Thoracic aorta (tissue), 2 donors: ENCODE measurements around the gene ADCY7. TPM values are rescaled to one million over a fixed set of nuclear protein-coding genes. Genes with fewer than 3 reads are reported as not detected.

Source experiments
- ATAC-seq: fragments of 150-250 bp; one replicate; pipeline ENCODE4 v1.8.0; 2017; ENCODE audit warnings: low read depth; ENCODE audit not compliant: insufficient number of reproducible peaks, low FRiP score
- DNase-seq: peaks from one replicate; pipeline ENCODE4 v3.0.0-alpha.2; 2020; ENCODE audit warnings: low spot score
- H3K27ac ChIP-seq, 2 donors: fragments of 200-600 bp; sonication (generic); 1 replicate in 1 of 2; 2 replicates in 1 of 2; pipeline ENCODE4 v1.5.1; 2016; ENCODE audit warnings: mild to moderate bottlenecking in 2 of 2, moderate library complexity in 2 of 2
- H3K27me3 ChIP-seq: fragments of 200-600 bp; sonication (generic); replicated peaks from 2 replicates; pipeline ENCODE4 v1.6.0; 2016; ENCODE audit warnings: mild to moderate bottlenecking; ENCODE audit not compliant: insufficient read depth
- H3K36me3 ChIP-seq: fragments of 200-600 bp; sonication (generic); one replicate; pipeline ENCODE4 v1.5.1; 2016
- H3K4me1 ChIP-seq, 2 donors: fragments of 200-600 bp; sonication (generic); 1 replicate in 1 of 2; 2 replicates in 1 of 2; pipeline versions ENCODE4 v1.5.1 to v1.6.0; 2016; ENCODE audit warnings: low read depth in 2 of 2, mild to moderate bottlenecking in 1 of 2; ENCODE audit not compliant: control insufficient read depth in 1 of 2
- H3K4me3 ChIP-seq: fragments of 200-600 bp; sonication (generic); 2 replicates; pipeline ENCODE4 v1.5.1; 2016; ENCODE audit warnings: mild to moderate bottlenecking
- H3K9me3 ChIP-seq: fragments of 200-600 bp; sonication (generic); 2 replicates; pipeline ENCODE4 v1.5.1; 2016
- total RNA-seq, 2 donors: library from RNA; depleted of rRNA; stranded (reverse); fragments of >200 nt; gene quantifications; one replicate each; pipeline versions ENCODE4 v1.1.0 to v1.2.3, GENCODE V29; 2016
- TF ChIP-seq, protein P1 (sequence below): fragments of 200-600 bp; sonication (generic); IDR thresholded peaks from one replicate; pipeline ENCODE4 v1.5.1; 2019; ENCODE audit warnings: antibody characterized with exemption

Gene ADCY7
- total RNA-seq, 2 donors from 2014 or later = 35.9 to 39.8 TPM

DNA sequence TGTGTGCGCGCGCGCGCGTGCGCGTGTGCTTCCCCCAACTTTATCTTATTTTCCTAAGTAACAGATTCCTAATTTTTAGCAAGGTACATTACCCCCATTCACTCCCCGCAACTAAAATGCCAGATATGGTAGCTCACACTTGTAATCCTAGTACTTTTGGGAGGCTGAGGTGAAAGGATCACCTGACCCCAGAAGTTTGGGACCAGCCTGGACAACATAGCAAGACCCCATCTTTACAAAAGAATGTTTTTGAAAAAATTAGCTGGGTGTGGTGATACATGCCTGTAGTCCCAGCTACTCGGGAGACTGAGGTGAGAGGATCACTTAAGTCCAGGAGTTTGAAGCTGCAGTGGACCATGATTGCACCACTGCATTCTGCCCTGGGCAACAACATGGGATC lies 97.3 kb downstream of the ADCY7 start:
- Histone ChIP-seq H3K4me3 (no peak overlapping the region), H3K27ac (no peak overlapping the region), H3K36me3 (no peaks in the 10 kb centered on the region), H3K9me3 (no peaks in the 10 kb centered on the region), H3K27me3 (no peaks in the 10 kb centered on the region), H3K4me1 (peaks cover 26 to 54% of the 10 kb centered on the region in 2 donors)
- TF ChIP-seq, protein P1, sequence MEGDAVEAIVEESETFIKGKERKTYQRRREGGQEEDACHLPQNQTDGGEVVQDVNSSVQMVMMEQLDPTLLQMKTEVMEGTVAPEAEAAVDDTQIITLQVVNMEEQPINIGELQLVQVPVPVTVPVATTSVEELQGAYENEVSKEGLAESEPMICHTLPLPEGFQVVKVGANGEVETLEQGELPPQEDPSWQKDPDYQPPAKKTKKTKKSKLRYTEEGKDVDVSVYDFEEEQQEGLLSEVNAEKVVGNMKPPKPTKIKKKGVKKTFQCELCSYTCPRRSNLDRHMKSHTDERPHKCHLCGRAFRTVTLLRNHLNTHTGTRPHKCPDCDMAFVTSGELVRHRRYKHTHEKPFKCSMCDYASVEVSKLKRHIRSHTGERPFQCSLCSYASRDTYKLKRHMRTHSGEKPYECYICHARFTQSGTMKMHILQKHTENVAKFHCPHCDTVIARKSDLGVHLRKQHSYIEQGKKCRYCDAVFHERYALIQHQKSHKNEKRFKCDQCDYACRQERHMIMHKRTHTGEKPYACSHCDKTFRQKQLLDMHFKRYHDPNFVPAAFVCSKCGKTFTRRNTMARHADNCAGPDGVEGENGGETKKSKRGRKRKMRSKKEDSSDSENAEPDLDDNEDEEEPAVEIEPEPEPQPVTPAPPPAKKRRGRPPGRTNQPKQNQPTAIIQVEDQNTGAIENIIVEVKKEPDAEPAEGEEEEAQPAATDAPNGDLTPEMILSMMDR = no peak
- DNase-seq (no peak), ATAC-seq (no peak)

DNA sequence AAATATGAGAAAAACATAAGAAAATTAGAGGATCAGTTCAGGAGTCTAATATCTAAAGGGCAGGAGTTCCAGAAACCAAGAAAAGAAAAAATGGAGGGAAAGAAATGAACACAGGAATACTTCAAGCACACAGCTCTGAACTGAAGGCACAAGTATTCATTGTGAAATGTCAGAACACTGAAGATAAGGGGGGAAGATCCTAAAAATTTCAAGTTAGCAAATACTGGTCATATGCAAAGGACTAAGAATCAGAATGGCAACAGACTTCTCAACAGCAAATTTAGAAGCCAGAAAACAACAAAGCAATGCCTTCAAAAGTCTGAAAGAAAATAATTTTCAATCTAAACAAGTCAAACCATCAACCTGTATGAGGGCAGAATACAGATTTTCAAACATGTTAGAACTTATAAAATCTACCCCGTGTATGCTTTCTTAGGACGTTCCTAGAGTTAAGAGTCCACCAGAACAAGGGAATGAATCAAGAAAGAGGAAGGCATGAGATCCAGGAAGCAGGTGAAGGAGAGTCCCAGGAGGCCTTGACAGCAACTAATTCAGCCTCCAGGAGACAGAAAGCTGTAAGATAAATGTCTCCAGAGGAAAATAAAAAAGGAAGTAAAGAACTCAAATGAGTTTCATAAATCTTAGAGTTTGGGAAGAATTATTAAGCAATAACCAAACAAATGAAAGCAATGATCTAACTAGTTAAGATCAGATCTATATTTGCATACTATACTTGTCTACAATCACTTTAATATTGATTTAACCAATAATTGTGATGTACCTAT lies 99.6 kb downstream of the ADCY7 start:
- Histone ChIP-seq H3K36me3 (no peaks in the 10 kb centered on the region), H3K4me1 (peaks cover 26 to 39% of the 10 kb centered on the region in 2 donors), H3K27me3 (no peaks in the 10 kb centered on the region), H3K9me3 (no peaks in the 10 kb centered on the region), H3K27ac (no peak overlapping the region), H3K4me3 (no peak overlapping the region)
- DNase-seq (no peak), ATAC-seq (no peak)
- TF ChIP-seq, protein P1 = no peak

Other genes with a start within 250 kb of the ADCY7 start
- gene CNEP1R1, start 241.3 kb upstream of the ADCY7 start, total RNA-seq = 10 to 100 TPM; 14.2 to 36.5 TPM
- 10 to 100 TPM; 23.4 to 30.8 TPM for gene HEATR3, start 200.6 kb upstream of the ADCY7 start, total RNA-seq
- gene TENT4B, start 113.2 kb upstream of the ADCY7 start, total RNA-seq = 10 to 100 TPM; 15.0 to 15.9 TPM
- 10 to 100 TPM; 56.9 to 63.5 TPM for gene BRD7, start 102.4 kb downstream of the ADCY7 start, total RNA-seq